HEK293 (cell line): ENCODE measurements around the gene MNDA.

Source experiments
- CTCF ChIA-PET: fragments of 350-600 bp; formaldehyde crosslinking; extraction: SDS; loops from one replicate; lab custom pipeline; 2021; ENCODE audit warnings: antibody characterized with exemption; lab: Yijun Ruan, JAX
- POLR2A ChIA-PET: fragments of 300-600 bp; formaldehyde crosslinking; extraction: SDS; loops from one replicate; lab custom pipeline; 2020; ENCODE audit warnings: antibody characterized with exemption, inconsistent platforms; lab: Yijun Ruan, JAX
- H3K27ac ChIP-seq: fragments of 200-500 bp; sonication (Bioruptor generic); 2 replicates; pipeline ENCODE4 v1.5.1; 2014; ENCODE audit warnings: low read depth, low read length, control low read depth, inconsistent platforms; ENCODE audit errors: extremely low read depth
- H3K36me3 ChIP-seq, 2 experiments: fragments of 200-500 bp in 1 of 2; sonication (Bioruptor generic) in 1 of 2; 1 replicate in 1 of 2; 2 replicates in 1 of 2; pipeline ENCODE4 v1.5.1; 2014 to 2017; ENCODE audit warnings: inconsistent platforms in 2 of 2, low read length in 2 of 2; ENCODE audit not compliant: control insufficient read depth in 2 of 2, insufficient read depth in 1 of 2
- H3K4me1 ChIP-seq: fragments of 200-500 bp; sonication (Bioruptor generic); 2 replicates; pipeline ENCODE4 v1.5.1; 2014; ENCODE audit warnings: mild to moderate bottlenecking, low read length, inconsistent platforms; ENCODE audit not compliant: control insufficient read depth, insufficient read depth
- H3K4me3 ChIP-seq: 2 replicates; pipeline ENCODE4 v1.5.1; 2011; ENCODE audit warnings: low read depth, mild to moderate bottlenecking, control low read depth, low read length, moderate library complexity
- H3K9me3 ChIP-seq: fragments of 200-500 bp; sonication (Bioruptor generic); 2 replicates; pipeline ENCODE4 v1.5.1; 2014; ENCODE audit warnings: low read depth, low read length, inconsistent platforms; ENCODE audit not compliant: control insufficient read depth, insufficient read depth
- GLIS2 ChIP-seq: fragments of 450-650 bp; formaldehyde crosslinking; IDR thresholded peaks from 2 replicates; pipeline ENCODE4 v1.5.1; 2016; ENCODE audit warnings: missing biosample characterization, missing genetic modification characterization
- KLF1 ChIP-seq: fragments of 450-650 bp; formaldehyde crosslinking; IDR thresholded peaks from 2 replicates; pipeline ENCODE4 v1.5.1; 2016; ENCODE audit warnings: missing biosample characterization, missing genetic modification characterization
- SCRT2 ChIP-seq: fragments of 450-650 bp; formaldehyde crosslinking; IDR thresholded peaks from 2 replicates; pipeline ENCODE4 v1.5.1; 2016; ENCODE audit warnings: missing biosample characterization, missing genetic modification characterization
- YY1 ChIP-seq: fragments of 450-650 bp; formaldehyde crosslinking; IDR thresholded peaks from 2 replicates; pipeline ENCODE4 v1.5.1; 2018; ENCODE audit warnings: missing biosample characterization, missing genetic modification characterization
- YY2 ChIP-seq: fragments of 450-650 bp; formaldehyde crosslinking; IDR thresholded peaks from 2 replicates; pipeline ENCODE4 v1.5.1; 2016; ENCODE audit warnings: missing biosample characterization, missing genetic modification characterization
- ZBTB21 ChIP-seq: fragments of 450-650 bp; formaldehyde crosslinking; IDR thresholded peaks from 2 replicates; pipeline ENCODE4 v1.5.1; 2017; ENCODE audit warnings: missing biosample characterization, missing genetic modification characterization
- ZIC2 ChIP-seq: fragments of 450-650 bp; formaldehyde crosslinking; IDR thresholded peaks from 2 replicates; pipeline ENCODE4 v1.5.1; 2016; ENCODE audit warnings: missing biosample characterization, missing genetic modification characterization
- ZNF248 ChIP-seq: fragments of 450-650 bp; formaldehyde crosslinking; IDR thresholded peaks from 2 replicates; pipeline ENCODE4 v1.5.1; 2017; ENCODE audit warnings: missing biosample characterization, missing genetic modification characterization
- ZNF274 ChIP-seq, 2 experiments: fragments of 200-500 bp in 1 of 2; fragments of 450-650 bp in 1 of 2; sonication (Bioruptor generic) in 1 of 2; formaldehyde crosslinking in 1 of 2; IDR thresholded peaks; 2 replicates each; pipeline versions ENCODE4 v1.5.1 to v1.6.1; 2014 to 2016; ENCODE audit warnings: borderline replicate concordance in 1 of 2, inconsistent platforms in 1 of 2, low read length in 1 of 2, missing biosample characterization in 1 of 2, missing genetic modification characterization in 1 of 2
- ZNF391 ChIP-seq: fragments of 450-650 bp; formaldehyde crosslinking; IDR thresholded peaks from 2 replicates; pipeline ENCODE4 v1.5.1; 2016; ENCODE audit warnings: low read depth, missing biosample characterization, missing genetic modification characterization, borderline replicate concordance
- ZNF423 ChIP-seq: fragments of 450-650 bp; formaldehyde crosslinking; IDR thresholded peaks from 2 replicates; pipeline ENCODE4 v1.5.1; 2016; ENCODE audit warnings: missing biosample characterization, missing genetic modification characterization
- ZNF426 ChIP-seq: fragments of 450-650 bp; formaldehyde crosslinking; IDR thresholded peaks from 2 replicates; pipeline ENCODE4 v1.5.1; 2017; ENCODE audit warnings: missing biosample characterization, missing genetic modification characterization, mild to moderate bottlenecking, inconsistent platforms, moderate library complexity
- ZNF473 ChIP-seq: fragments of 450-650 bp; formaldehyde crosslinking; IDR thresholded peaks from 2 replicates; pipeline ENCODE4 v1.5.1; 2017; ENCODE audit warnings: missing biosample characterization, missing genetic modification characterization
- ZNF514 ChIP-seq: fragments of 450-650 bp; formaldehyde crosslinking; IDR thresholded peaks from 2 replicates; pipeline ENCODE4 v1.5.1; 2016; ENCODE audit warnings: missing biosample characterization, missing genetic modification characterization
- ZNF549 ChIP-seq: fragments of 450-650 bp; IDR thresholded peaks from 2 replicates; pipeline ENCODE4 v1.5.1; 2018; ENCODE audit warnings: missing biosample characterization, missing genetic modification characterization, mild to moderate bottlenecking, inconsistent platforms, moderate library complexity
- ZNF596 ChIP-seq: fragments of 450-650 bp; IDR thresholded peaks from 2 replicates; pipeline ENCODE4 v1.5.0; 2018; ENCODE audit warnings: missing biosample characterization, mild to moderate bottlenecking, missing genetic modification characterization, moderate library complexity
- ZNF629 ChIP-seq: fragments of 450-650 bp; formaldehyde crosslinking; IDR thresholded peaks from 2 replicates; pipeline ENCODE4 v1.5.1; 2017; ENCODE audit warnings: missing biosample characterization, missing genetic modification characterization
- ZNF639 ChIP-seq: fragments of 450-650 bp; formaldehyde crosslinking; IDR thresholded peaks from 2 replicates; pipeline ENCODE4 v1.5.1; 2016; ENCODE audit warnings: missing biosample characterization, missing genetic modification characterization
- ZNF837 ChIP-seq: fragments of 450-650 bp; formaldehyde crosslinking; IDR thresholded peaks from 2 replicates; pipeline ENCODE4 v1.5.1; 2016; ENCODE audit warnings: missing biosample characterization, missing genetic modification characterization
- TF ChIP-seq, protein P1 (sequence below): fragments of 450-650 bp; formaldehyde crosslinking; IDR thresholded peaks from 2 replicates; pipeline ENCODE4 v1.5.1; 2016; ENCODE audit warnings: missing biosample characterization, missing genetic modification characterization, low read depth
- TF ChIP-seq, protein P2 (sequence below): fragments of 450-650 bp; formaldehyde crosslinking; IDR thresholded peaks from 2 replicates; pipeline ENCODE4 v1.5.1; 2016; ENCODE audit warnings: missing biosample characterization, missing genetic modification characterization
- TF ChIP-seq, protein P3 (sequence below): fragments of 450-650 bp; formaldehyde crosslinking; IDR thresholded peaks from 2 replicates; pipeline ENCODE4 v1.5.1; 2016; ENCODE audit warnings: missing biosample characterization, missing genetic modification characterization, borderline replicate concordance
- TF ChIP-seq, protein P4 (sequence below): fragments of 450-650 bp; IDR thresholded peaks from 2 replicates; pipeline ENCODE4 v1.5.1; 2018; ENCODE audit warnings: missing biosample characterization, mild to moderate bottlenecking, missing genetic modification characterization

MNDA gene

GRCh38 chr1:158810311-158810710 is 20.8 kb upstream of the MNDA start:
- Histone ChIP-seq H3K4me3 (no peak overlapping the region), H3K4me1 (no peaks in the 10 kb centered on the region), H3K9me3 (no peaks in the 10 kb centered on the region), H3K27ac (no peak overlapping the region), H3K36me3 (no peaks in the 10 kb centered on the region)
- POLR2A ChIA-PET = no interaction called here
- no peak for TF ChIP-seq ZNF549
- no peak for TF ChIP-seq SCRT2
- no peak for TF ChIP-seq ZNF629 (tag by site-specific recombination)
- TF ChIP-seq, protein P1, sequence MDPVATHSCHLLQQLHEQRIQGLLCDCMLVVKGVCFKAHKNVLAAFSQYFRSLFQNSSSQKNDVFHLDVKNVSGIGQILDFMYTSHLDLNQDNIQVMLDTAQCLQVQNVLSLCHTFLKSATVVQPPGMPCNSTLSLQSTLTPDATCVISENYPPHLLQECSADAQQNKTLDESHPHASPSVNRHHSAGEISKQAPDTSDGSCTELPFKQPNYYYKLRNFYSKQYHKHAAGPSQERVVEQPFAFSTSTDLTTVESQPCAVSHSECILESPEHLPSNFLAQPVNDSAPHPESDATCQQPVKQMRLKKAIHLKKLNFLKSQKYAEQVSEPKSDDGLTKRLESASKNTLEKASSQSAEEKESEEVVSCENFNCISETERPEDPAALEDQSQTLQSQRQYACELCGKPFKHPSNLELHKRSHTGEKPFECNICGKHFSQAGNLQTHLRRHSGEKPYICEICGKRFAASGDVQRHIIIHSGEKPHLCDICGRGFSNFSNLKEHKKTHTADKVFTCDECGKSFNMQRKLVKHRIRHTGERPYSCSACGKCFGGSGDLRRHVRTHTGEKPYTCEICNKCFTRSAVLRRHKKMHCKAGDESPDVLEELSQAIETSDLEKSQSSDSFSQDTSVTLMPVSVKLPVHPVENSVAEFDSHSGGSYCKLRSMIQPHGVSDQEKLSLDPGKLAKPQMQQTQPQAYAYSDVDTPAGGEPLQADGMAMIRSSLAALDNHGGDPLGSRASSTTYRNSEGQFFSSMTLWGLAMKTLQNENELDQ (tag by site-specific recombination) = no peak
- no peak for TF ChIP-seq ZNF248 (tag by site-specific recombination)
- TF ChIP-seq, protein P2, sequence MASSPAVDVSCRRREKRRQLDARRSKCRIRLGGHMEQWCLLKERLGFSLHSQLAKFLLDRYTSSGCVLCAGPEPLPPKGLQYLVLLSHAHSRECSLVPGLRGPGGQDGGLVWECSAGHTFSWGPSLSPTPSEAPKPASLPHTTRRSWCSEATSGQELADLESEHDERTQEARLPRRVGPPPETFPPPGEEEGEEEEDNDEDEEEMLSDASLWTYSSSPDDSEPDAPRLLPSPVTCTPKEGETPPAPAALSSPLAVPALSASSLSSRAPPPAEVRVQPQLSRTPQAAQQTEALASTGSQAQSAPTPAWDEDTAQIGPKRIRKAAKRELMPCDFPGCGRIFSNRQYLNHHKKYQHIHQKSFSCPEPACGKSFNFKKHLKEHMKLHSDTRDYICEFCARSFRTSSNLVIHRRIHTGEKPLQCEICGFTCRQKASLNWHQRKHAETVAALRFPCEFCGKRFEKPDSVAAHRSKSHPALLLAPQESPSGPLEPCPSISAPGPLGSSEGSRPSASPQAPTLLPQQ (tag by site-specific recombination) = no peak
- TF ChIP-seq, protein P3, sequence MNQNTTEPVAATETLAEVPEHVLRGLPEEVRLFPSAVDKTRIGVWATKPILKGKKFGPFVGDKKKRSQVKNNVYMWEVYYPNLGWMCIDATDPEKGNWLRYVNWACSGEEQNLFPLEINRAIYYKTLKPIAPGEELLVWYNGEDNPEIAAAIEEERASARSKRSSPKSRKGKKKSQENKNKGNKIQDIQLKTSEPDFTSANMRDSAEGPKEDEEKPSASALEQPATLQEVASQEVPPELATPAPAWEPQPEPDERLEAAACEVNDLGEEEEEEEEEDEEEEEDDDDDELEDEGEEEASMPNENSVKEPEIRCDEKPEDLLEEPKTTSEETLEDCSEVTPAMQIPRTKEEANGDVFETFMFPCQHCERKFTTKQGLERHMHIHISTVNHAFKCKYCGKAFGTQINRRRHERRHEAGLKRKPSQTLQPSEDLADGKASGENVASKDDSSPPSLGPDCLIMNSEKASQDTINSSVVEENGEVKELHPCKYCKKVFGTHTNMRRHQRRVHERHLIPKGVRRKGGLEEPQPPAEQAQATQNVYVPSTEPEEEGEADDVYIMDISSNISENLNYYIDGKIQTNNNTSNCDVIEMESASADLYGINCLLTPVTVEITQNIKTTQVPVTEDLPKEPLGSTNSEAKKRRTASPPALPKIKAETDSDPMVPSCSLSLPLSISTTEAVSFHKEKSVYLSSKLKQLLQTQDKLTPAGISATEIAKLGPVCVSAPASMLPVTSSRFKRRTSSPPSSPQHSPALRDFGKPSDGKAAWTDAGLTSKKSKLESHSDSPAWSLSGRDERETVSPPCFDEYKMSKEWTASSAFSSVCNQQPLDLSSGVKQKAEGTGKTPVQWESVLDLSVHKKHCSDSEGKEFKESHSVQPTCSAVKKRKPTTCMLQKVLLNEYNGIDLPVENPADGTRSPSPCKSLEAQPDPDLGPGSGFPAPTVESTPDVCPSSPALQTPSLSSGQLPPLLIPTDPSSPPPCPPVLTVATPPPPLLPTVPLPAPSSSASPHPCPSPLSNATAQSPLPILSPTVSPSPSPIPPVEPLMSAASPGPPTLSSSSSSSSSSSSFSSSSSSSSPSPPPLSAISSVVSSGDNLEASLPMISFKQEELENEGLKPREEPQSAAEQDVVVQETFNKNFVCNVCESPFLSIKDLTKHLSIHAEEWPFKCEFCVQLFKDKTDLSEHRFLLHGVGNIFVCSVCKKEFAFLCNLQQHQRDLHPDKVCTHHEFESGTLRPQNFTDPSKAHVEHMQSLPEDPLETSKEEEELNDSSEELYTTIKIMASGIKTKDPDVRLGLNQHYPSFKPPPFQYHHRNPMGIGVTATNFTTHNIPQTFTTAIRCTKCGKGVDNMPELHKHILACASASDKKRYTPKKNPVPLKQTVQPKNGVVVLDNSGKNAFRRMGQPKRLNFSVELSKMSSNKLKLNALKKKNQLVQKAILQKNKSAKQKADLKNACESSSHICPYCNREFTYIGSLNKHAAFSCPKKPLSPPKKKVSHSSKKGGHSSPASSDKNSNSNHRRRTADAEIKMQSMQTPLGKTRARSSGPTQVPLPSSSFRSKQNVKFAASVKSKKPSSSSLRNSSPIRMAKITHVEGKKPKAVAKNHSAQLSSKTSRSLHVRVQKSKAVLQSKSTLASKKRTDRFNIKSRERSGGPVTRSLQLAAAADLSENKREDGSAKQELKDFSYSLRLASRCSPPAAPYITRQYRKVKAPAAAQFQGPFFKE (tag by site-specific recombination) = no peak
- CTCF ChIA-PET = no interaction called here

DNA sequence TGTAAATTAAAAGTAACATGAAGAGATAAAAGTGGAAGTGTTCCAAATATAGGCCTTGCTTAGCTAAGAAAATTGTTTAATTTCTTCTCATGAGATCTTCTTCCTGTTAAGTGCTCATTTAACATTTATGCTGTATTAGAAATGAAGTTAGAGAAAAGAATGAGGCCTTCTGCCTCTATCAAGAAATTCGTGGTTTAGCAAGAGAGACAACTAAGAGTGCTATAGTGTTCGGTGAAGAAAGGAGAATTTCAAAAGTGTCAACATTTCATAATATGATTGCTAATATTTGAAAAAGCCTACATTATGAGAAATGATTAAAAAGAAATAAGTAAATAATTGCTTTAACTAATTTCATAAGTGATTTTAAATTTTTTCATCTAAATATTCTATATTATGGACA is 18.8 kb upstream of the MNDA start:
- ChIA-PET CTCF (no interaction called here), POLR2A (no interaction called here)
- Histone ChIP-seq H3K36me3 (no peaks in the 10 kb centered on the region), H3K4me1 (no peaks in the 10 kb centered on the region), H3K27ac (no peak overlapping the region), H3K4me3 (no peak overlapping the region), H3K9me3 (no peaks in the 10 kb centered on the region)
- no peak for TF ChIP-seq ZNF391 (tag by site-specific recombination)
- TF ChIP-seq ZNF514 = no peak
- no peak for TF ChIP-seq ZNF837 (tag by site-specific recombination)
- TF ChIP-seq, protein P4, sequence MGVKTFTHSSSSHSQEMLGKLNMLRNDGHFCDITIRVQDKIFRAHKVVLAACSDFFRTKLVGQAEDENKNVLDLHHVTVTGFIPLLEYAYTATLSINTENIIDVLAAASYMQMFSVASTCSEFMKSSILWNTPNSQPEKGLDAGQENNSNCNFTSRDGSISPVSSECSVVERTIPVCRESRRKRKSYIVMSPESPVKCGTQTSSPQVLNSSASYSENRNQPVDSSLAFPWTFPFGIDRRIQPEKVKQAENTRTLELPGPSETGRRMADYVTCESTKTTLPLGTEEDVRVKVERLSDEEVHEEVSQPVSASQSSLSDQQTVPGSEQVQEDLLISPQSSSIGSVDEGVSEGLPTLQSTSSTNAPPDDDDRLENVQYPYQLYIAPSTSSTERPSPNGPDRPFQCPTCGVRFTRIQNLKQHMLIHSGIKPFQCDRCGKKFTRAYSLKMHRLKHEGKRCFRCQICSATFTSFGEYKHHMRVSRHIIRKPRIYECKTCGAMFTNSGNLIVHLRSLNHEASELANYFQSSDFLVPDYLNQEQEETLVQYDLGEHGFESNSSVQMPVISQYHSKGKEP (tag by site-specific recombination) = no peak
- no peak for TF ChIP-seq KLF1 (tag by site-specific recombination)
- no peak for TF ChIP-seq GLIS2
- no peak for TF ChIP-seq YY2
- TF ChIP-seq ZBTB21 (tag by site-specific recombination) = no peak
- TF ChIP-seq YY1 (tag by site-specific recombination) = no peak
- no peak for TF ChIP-seq ZNF423 (tag by site-specific recombination)
- no peak for TF ChIP-seq ZNF473 (tag by site-specific recombination)
- TF ChIP-seq ZNF596 = no peak
- TF ChIP-seq ZNF426 (tag by site-specific recombination) = no peak
- no peak for TF ChIP-seq ZNF639 (tag by site-specific recombination)
- TF ChIP-seq ZIC2 (tag by site-specific recombination) = no peak
- TF ChIP-seq ZNF274 (IDR thresholded peaks at IDR 0.05; ENCODE audit: low read length) = no peak
- TF ChIP-seq ZNF274 (tag by site-specific recombination; IDR thresholded peaks at IDR 0.05; ENCODE audit: borderline replicate concordance) = no peak
